H9 (cell line): ENCODE data around the gene TPSAB1. TPM values are rescaled to one million over a fixed set of nuclear protein-coding genes. Genes with fewer than 3 reads are reported as not detected.
"Not testable (repeated sequence)": the region's sequence is repeated elsewhere in the genome, so short reads cannot be mapped to it uniquely, and the experiment has no call there.

ENCODE experiments used
- DNase-seq: peaks from one replicate; pipeline ENCODE4 v3.0.0-alpha.2; 2017
- H2AFZ ChIP-seq: one replicate; pipeline ENCODE4 v1.6.1; 2013; ENCODE audit warnings: mild to moderate bottlenecking, low read length, control low read depth, moderate library complexity
- H2AK5ac ChIP-seq: 2 replicates; pipeline ENCODE4 v1.6.1; 2013; ENCODE audit warnings: low read length, control low read depth, mixed read lengths; ENCODE audit not compliant: insufficient read length
- H2BK120ac ChIP-seq: one replicate; pipeline ENCODE4 v1.6.1; 2013; ENCODE audit warnings: low read depth, mild to moderate bottlenecking, low read length, control low read depth, inconsistent platforms; ENCODE audit not compliant: poor library complexity, severe bottlenecking
- H2BK12ac ChIP-seq: 2 replicates; pipeline ENCODE4 v1.6.1; 2013; ENCODE audit warnings: low read length, control low read depth, mixed read lengths, low read depth; ENCODE audit not compliant: insufficient read length
- H2BK15ac ChIP-seq: 2 replicates; pipeline ENCODE4 v1.6.1; 2013; ENCODE audit warnings: low read depth, low read length, control low read depth
- H2BK20ac ChIP-seq: one replicate; pipeline ENCODE4 v1.6.1; 2013; ENCODE audit warnings: low read depth, mild to moderate bottlenecking, low read length, control low read depth, inconsistent platforms; ENCODE audit not compliant: poor library complexity, severe bottlenecking
- H2BK5ac ChIP-seq: 2 replicates; pipeline ENCODE4 v1.6.1; 2013; ENCODE audit warnings: low read length, control low read depth, mixed read lengths; ENCODE audit not compliant: insufficient read length
- H3K14ac ChIP-seq: 2 replicates; pipeline ENCODE4 v1.6.1; 2013; ENCODE audit warnings: low read length, control low read depth; ENCODE audit not compliant: insufficient read depth
- H3K18ac ChIP-seq: 2 replicates; pipeline ENCODE4 v1.6.1; 2013; ENCODE audit warnings: low read depth, mild to moderate bottlenecking, mixed read lengths, low read length, control low read depth; ENCODE audit not compliant: insufficient read length
- H3K23ac ChIP-seq: 2 replicates; pipeline ENCODE4 v1.6.1; 2013; ENCODE audit warnings: low read length, control low read depth, mixed read lengths, low read depth; ENCODE audit not compliant: insufficient read length
- H3K23me2 ChIP-seq: 2 replicates; pipeline ENCODE4 v1.6.1; 2013; ENCODE audit warnings: low read depth, mild to moderate bottlenecking, mixed read lengths, low read length, control low read depth; ENCODE audit not compliant: insufficient read length, poor library complexity, severe bottlenecking
- H3K27ac ChIP-seq: 2 replicates; pipeline ENCODE4 v1.5.1; 2013; ENCODE audit warnings: low read length, control low read depth, mixed read lengths, low read depth; ENCODE audit not compliant: insufficient read length
- H3K27me3 ChIP-seq: 2 replicates; pipeline ENCODE4 v1.6.1; 2013; ENCODE audit warnings: low read length, control low read depth, inconsistent platforms; ENCODE audit not compliant: insufficient read depth
- H3K4ac ChIP-seq: 2 replicates; pipeline ENCODE4 v1.6.1; 2013; ENCODE audit warnings: low read depth, mild to moderate bottlenecking, control low read depth, inconsistent platforms, low read length, moderate library complexity
- H3K4me1 ChIP-seq: 2 replicates; pipeline ENCODE4 v1.6.1; 2013; ENCODE audit warnings: low read length, control low read depth, inconsistent platforms; ENCODE audit not compliant: insufficient read depth
- H3K4me2 ChIP-seq: 2 replicates; pipeline ENCODE4 v1.6.1; 2013; ENCODE audit warnings: low read length, control low read depth, mixed read lengths; ENCODE audit not compliant: insufficient read length, insufficient read depth
- H3K56ac ChIP-seq: 2 replicates; pipeline ENCODE4 v1.6.1; 2013; ENCODE audit warnings: low read depth, mild to moderate bottlenecking, mixed read lengths, low read length, control low read depth; ENCODE audit not compliant: insufficient read length
- H3K79me1 ChIP-seq: 2 replicates; pipeline ENCODE4 v1.6.1; 2013; ENCODE audit warnings: low read depth, mild to moderate bottlenecking, moderate library complexity, low read length, control low read depth, inconsistent platforms; ENCODE audit not compliant: insufficient read depth, poor library complexity, severe bottlenecking
- H3K79me2 ChIP-seq: 2 replicates; pipeline ENCODE4 v1.6.1; 2013; ENCODE audit warnings: low read length, control low read depth, inconsistent platforms; ENCODE audit not compliant: insufficient read depth
- H3K9ac ChIP-seq: 2 replicates; pipeline ENCODE4 v1.6.1; 2013; ENCODE audit warnings: low read length, control low read depth, mixed read lengths; ENCODE audit not compliant: insufficient read length; ENCODE audit errors: extremely low read depth
- H3K9me3 ChIP-seq: one replicate; pipeline ENCODE4 v1.6.1; 2013; ENCODE audit warnings: low read depth, low read length, inconsistent platforms; ENCODE audit not compliant: control insufficient read depth
- H3T11ph ChIP-seq: one replicate; pipeline ENCODE4 v1.6.1; 2013; ENCODE audit warnings: mild to moderate bottlenecking, low read length, control low read depth, inconsistent platforms
- H4K20me1 ChIP-seq: one replicate; pipeline ENCODE4 v1.6.1; 2013; ENCODE audit not compliant: control insufficient read depth, insufficient read length, insufficient read depth
- H4K5ac ChIP-seq: 2 replicates; pipeline ENCODE4 v1.6.1; 2013; ENCODE audit warnings: low read depth, mild to moderate bottlenecking, mixed read lengths, low read length, control low read depth; ENCODE audit not compliant: insufficient read length
- H4K8ac ChIP-seq: replicated peaks from 2 replicates; pipeline ENCODE4 v1.6.1; 2013; ENCODE audit warnings: low read length, control low read depth, mixed read lengths, low read depth; ENCODE audit not compliant: insufficient read length
- H4K91ac ChIP-seq: 2 replicates; pipeline ENCODE4 v1.6.1; 2013; ENCODE audit warnings: low read depth, mild to moderate bottlenecking, moderate library complexity, mixed read lengths, low read length, control low read depth; ENCODE audit not compliant: insufficient read length
- H3K27ac Mint-ChIP-seq, 3 experiments: 2 replicates in 2 of 3; 3 replicates in 1 of 3; pipeline ENCODE4 v1.8.0; 2020 to 2021; ENCODE audit warnings: mixed read lengths in 3 of 3, mild to moderate bottlenecking in 1 of 3, moderate library complexity in 1 of 3
- H3K27me3 Mint-ChIP-seq: 2 replicates; pipeline ENCODE4 v1.8.0; 2021; ENCODE audit warnings: low read depth, mild to moderate bottlenecking, moderate library complexity, mixed read lengths
- H3K36me3 Mint-ChIP-seq, 3 experiments: 2 replicates in 2 of 3; 3 replicates in 1 of 3; pipeline ENCODE4 v1.8.0; 2020 to 2021; ENCODE audit warnings: low read depth in 3 of 3, mixed read lengths in 3 of 3; ENCODE audit not compliant: insufficient read depth in 1 of 3
- H3K4me1 Mint-ChIP-seq, 2 experiments: 2 replicates each; pipeline ENCODE4 v1.8.0; 2020; ENCODE audit warnings: mixed read lengths in 2 of 2
- H3K4me3 Mint-ChIP-seq, 2 experiments: 2 replicates in 1 of 2; 3 replicates in 1 of 2; pipeline ENCODE4 v1.8.0; 2020 to 2021; ENCODE audit warnings: mild to moderate bottlenecking in 2 of 2, mixed read lengths in 2 of 2, moderate library complexity in 1 of 2
- H3K9me3 Mint-ChIP-seq, 2 experiments: 2 replicates in 1 of 2; 3 replicates in 1 of 2; pipeline ENCODE4 v1.8.0; 2020; ENCODE audit warnings: mild to moderate bottlenecking in 2 of 2, mixed read lengths in 2 of 2, moderate library complexity in 1 of 2
- WGBS: extraction: QIAGEN DNeasy Blood & Tissue Kit; methylation state at CpG from one replicate; pipeline ENCODE4 v1.1.7; 2013; ENCODE audit warnings: missing lambda C conversion rate, low lambda C conversion rate, mixed read lengths; ENCODE audit not compliant: insufficient read length; ENCODE audit errors: extremely low coverage; 5-methylcytosine and 5-hydroxymethylcytosine counted together
- long read RNA-seq: library from polyadenylated mRNA; unstranded; transcript quantifications from one replicate; pipeline ENCODE4 v2.0.0, GENCODE V29; 2020
- total RNA-seq: library from RNA; stranded (reverse); gene quantifications from 2 replicates; pipeline ENCODE4 v1.2.1, GENCODE V29; 2021

Gene TPSAB1
- total RNA-seq: not detected in 2 replicates
- long read RNA-seq: 0 reads

DNA sequence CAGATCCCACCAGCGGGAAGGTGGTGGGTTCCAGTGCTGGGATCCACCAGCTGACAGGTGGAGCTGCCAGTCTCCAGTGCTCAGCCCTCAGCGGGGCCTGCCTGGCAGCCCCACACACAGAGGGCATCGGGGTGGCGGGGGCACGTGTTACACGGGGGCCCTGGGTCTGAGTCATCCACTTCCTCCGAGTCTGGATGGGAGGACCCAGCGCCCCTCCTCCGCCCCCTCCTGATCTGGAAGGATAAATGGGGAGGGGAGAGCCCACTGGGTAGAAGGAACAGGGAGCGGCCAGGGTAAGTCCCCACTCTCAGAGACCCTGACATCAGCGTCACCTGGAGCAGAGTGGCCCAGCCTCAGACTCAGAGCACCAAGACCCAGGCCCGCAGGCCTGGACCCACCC is at the start of gene TPSAB1:
Gene TPSAB1, plus strand, starts transcription at position 270 of the 400 bp plus-strand sequence. CDS start 234 bp downstream, outside the sequence.
- H4K5ac ChIP-seq, H3K79me1 ChIP-seq, H3K14ac ChIP-seq, DNase-seq, H3K79me2 ChIP-seq, H3K27ac ChIP-seq, H4K91ac ChIP-seq, H3K27me3 ChIP-seq, H3K4ac ChIP-seq, H2BK20ac ChIP-seq, H4K8ac ChIP-seq, H3K56ac ChIP-seq, H2BK120ac ChIP-seq, H3K9ac ChIP-seq, H3K36me3 Mint-ChIP-seq, H3T11ph ChIP-seq, H3K23me2 ChIP-seq, H3K4me1 ChIP-seq, H2AK5ac ChIP-seq, H3K4me3 Mint-ChIP-seq, H4K20me1 ChIP-seq, H3K23ac ChIP-seq, H2BK15ac ChIP-seq, H3K9me3 Mint-ChIP-seq, H2AFZ ChIP-seq, H2BK5ac ChIP-seq, H3K9me3 ChIP-seq, H3K18ac ChIP-seq, H3K27ac Mint-ChIP-seq, H2BK12ac ChIP-seq, H3K4me2 ChIP-seq: not testable (repeated sequence)
- Mint-ChIP-seq H3K4me1 (peaks cover 0 to 12% of the 10 kb centered on the region in 2 experiments; a peak in 3 of 4 replicates), H3K27me3 (peaks cover 30% of the 10 kb centered on the region)
- no CpG with 5 or more reads among the region's 12 CpGs for WGBS

DNA sequence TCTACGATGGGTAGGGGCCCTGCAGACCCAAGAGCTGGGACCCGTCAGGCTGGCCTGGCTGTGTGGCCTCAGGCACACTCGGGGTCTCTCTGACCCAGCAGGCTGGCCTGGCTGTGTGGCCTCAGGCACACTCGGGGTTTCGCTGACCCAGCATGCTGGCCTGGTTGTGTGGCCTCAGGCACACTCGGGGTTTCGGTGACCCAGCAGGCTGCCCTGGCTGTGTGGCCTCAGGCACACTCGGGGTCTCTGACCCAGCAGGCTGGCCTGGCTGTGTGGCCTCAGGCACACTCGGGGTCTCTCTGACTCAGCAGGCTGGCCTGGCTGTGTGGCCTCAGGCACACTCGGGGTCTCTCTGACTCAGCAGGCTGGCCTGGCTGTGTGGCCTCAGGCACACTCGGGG is 49.7 kb upstream of the TPSAB1 start:
- not testable (repeated sequence) for H2BK12ac ChIP-seq, H3K4me3 Mint-ChIP-seq, H3K23ac ChIP-seq, H3K9ac ChIP-seq, H3K27me3 Mint-ChIP-seq, H3K23me2 ChIP-seq, H2BK120ac ChIP-seq, H3K27me3 ChIP-seq, H4K5ac ChIP-seq, H4K91ac ChIP-seq, H4K8ac ChIP-seq, H3K27ac ChIP-seq, H2BK20ac ChIP-seq, H2BK5ac ChIP-seq, H3K9me3 ChIP-seq, H3K9me3 Mint-ChIP-seq, H3K14ac ChIP-seq, H3K79me2 ChIP-seq, H3K18ac ChIP-seq, H4K20me1 ChIP-seq, H3K4ac ChIP-seq, H3K4me1 ChIP-seq, H3K79me1 ChIP-seq, H3T11ph ChIP-seq, H3K27ac Mint-ChIP-seq, DNase-seq, H3K56ac ChIP-seq, H3K36me3 Mint-ChIP-seq, H2AK5ac ChIP-seq, H3K4me2 ChIP-seq, H2BK15ac ChIP-seq, H2AFZ ChIP-seq
- H3K4me1 Mint-ChIP-seq: peaks cover 7 to 15% of the 10 kb centered on the region in 2 experiments; a peak in 3 of 4 replicates
- WGBS: no CpG with 5 or more reads among the region's 11 CpGs
